Measurements from ENCODE around the gene ART4.
A peak's percentile ranks its signal among the peaks of the same experiment; 100 is the strongest.

The ART4 gene

GRCh38 chr12:14850929-14851663 is 7.8 kb upstream of the ART4 start:
- no peak for DNase-seq

- no peak for DNase-seq
Measured at GRCh38 chr12:14849661-14850060, 6.3 kb upstream of the ART4 start.

GRCh38 chr12:14846876-14847580 is 3.7 kb upstream of the ART4 start:
- DNase-seq: no peak

- no peak for DNase-seq
Measured at GRCh38 chr12:14846042-14846587, 2.8 kb upstream of the ART4 start.

- DNase-seq: peak; percentile 4 to 58
Measured at GRCh38 chr12:14845350-14845750, 2.0 kb upstream of the ART4 start.

DNA sequence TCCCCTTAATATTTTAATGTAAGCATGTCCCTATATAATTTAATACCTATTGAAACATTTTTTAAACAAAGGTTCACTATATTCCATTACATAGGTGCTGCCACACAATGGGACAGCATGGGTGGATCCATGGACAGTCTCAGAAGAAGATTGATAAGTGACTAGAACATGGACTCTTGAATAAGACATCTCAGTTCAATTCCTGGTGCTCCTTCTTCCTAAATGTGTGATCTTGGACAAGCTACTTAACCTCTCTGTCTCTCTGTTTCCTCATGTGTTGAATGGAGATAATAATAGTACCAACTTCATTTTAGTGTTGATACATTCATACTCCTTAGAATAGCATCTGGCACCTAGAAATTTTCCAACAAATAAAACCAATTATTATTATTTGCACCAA is 1.1 kb upstream of the ART4 start:
- no peak for DNase-seq

DNA sequence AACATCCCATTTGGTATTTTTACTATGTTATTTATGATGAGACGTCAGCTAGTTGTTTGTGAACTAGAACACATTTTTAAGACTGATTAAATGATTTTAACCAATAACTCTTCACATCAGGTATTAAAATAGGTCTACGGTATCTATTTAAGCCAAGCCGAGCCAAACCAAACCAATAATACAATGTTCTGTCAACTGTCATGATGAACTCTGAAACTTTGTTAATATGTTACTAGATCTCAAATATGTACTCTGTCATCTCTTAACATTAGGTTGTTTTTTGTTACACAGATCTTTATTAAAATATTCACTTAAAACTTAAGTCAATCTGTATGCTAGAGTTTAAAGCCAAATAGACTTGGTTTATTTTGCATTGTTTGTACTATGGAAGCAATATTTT is 1.0 kb downstream of the ART4 start:
- no peak for DNase-seq

GRCh38 chr12:14841761-14842160 is 1.6 kb downstream of the ART4 start:
- DNase-seq: no peak

- DNase-seq: no peak
Measured at GRCh38 chr12:14840616-14841015, 2.7 kb downstream of the ART4 start.

DNA sequence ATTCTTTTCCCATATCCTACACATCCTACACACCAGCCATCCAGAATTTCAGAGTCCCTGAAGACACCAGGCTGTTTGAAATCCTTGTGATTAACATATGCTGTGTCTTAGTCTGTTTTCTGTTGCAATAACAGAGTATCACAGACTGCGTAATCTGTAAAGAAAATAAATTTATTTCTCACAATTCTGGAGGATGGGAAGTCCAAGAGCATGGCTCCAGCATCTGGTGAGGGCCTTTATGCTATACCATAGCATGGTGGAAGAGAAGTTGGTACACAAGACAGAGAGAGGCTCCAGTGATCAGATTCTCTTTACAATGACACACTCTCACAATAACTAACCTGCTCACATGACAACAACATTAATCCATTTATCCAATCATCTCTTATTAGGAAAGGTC is 4.1 kb downstream of the ART4 start:
- DNase-seq: no peak

- DNase-seq: no peak
Measured at GRCh38 chr12:14836336-14837210, 6.8 kb downstream of the ART4 start.

- DNase-seq: peak in 1 of 2 experiments; percentile 12
Measured at GRCh38 chr12:14834509-14834908, 8.8 kb downstream of the ART4 start.

GRCh38 chr12:14833952-14834351 is 9.4 kb downstream of the ART4 start:
- no peak for DNase-seq

GRCh38 chr12:14833336-14833735 is 10.0 kb downstream of the ART4 start:
- DNase-seq: no peak

GRCh38 chr12:14828892-14829291 is 14.4 kb downstream of the ART4 start:
- peak; percentile 3 to 27 for DNase-seq

DNA sequence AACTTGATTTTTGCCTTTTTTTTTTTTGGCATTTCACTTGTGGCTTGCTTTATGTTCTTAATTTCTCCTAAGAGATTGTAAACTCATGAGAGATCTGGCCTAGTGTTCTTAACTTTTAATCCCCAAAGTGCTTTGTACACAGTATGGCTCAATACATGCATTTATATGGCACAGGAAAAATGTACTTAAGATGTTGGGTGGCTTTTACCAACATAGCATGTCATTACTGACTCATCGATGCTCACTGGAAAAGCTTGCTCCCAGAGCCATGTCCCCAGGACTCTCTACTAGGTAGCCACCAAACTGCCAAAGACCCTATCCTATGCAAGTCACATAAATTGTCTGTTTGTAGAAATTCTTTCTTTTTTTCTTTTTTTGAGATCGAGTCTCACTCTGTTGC is 16.3 kb downstream of the ART4 start:
- no peak for DNase-seq

- no peak for DNase-seq
Measured at GRCh38 chr12:14826491-14826890, 16.8 kb downstream of the ART4 start.

DNA sequence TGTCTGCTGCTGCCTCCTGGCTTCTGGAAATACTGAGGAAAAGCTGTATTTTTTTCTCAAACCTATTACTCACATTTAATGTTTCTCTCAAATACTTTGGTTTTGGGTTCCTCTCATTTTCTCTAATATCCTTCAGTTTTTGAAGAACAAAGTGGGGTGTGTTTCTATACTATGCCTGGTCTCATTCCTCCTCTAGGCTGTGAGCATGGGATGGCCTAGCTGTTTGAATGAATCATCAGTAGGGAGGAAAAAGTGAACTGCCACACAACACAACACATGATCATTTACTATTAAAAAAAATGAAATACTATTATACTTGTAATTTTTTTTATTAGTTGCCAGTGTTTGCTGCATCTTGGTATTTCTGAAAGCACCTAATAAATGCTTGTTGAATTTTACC is 18.1 kb downstream of the ART4 start:
- DNase-seq: no peak

DNA sequence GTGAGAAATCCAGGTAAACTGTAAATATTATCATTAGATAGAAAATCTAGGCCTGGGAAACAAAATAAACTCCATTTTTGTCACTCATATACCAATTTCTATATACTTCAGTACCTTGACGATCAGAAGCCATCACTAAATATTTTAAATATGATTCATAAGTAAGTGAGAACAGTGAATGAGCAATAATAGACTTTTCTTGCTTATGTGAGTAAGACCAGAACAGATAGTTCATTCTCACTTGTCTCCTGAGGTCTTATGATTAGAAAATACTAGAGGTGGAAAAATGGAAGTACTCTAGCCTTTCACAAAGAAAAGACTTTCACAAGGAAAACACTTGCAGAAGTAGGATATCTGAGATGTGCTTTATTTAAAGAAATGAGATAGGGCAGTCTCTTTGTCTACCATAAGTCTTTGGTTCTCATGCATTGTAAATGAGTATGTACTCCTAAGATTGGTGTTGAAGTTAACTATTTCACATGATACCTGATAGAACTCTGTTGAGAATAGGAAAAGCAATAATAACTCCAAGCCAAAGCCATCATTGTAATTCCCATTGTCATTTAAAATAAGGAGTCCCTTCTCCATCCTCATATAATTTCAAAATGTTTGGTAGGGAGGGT is 19.2 kb downstream of the ART4 start:
- no peak for DNase-seq

DNA sequence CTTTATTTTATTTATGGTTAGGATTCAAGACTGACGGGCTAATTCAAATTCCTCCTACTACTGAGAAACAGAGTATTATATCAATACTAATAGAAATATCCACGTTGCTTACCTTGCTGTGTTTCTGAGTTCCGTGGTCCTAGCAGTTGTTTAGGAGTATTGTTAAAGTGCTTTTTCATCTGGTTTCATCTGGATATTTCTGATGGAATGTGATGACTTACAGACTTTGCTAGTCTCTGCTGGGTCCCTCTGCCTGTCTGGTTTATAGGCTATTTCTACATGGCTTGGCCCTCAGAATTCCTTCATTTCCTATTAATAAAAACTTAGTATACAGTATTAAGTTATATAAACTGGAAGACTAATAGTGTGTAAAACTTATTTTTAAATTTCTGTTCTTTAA is 29.3 kb downstream of the ART4 start, which contains the start of gene SMCO3:
Gene SMCO3, minus strand, starts transcription at position 169 of the 400 bp plus-strand sequence. CDS start 7,502 bp downstream, outside the sequence.
- no peak for DNase-seq

DNA sequence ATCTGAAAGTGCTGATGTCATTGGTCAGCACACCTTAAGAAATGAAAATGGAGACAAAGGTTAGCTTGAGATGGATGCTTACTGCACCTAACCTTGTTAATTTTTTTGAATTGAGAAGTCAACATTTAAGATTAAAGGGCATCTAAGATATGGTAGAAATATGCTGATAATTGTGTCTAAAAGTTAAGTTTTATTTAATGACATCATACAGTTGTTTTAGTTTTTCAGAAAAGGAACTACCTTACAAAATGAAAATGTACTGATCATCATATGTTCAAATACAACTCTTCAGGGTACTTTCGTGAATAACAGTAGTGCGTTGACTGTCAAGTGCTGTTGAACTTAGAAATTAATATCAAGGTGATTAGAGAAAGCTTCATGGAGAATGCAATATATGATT is 31.8 kb downstream of the ART4 start:
- DNase-seq: no peak

DNA sequence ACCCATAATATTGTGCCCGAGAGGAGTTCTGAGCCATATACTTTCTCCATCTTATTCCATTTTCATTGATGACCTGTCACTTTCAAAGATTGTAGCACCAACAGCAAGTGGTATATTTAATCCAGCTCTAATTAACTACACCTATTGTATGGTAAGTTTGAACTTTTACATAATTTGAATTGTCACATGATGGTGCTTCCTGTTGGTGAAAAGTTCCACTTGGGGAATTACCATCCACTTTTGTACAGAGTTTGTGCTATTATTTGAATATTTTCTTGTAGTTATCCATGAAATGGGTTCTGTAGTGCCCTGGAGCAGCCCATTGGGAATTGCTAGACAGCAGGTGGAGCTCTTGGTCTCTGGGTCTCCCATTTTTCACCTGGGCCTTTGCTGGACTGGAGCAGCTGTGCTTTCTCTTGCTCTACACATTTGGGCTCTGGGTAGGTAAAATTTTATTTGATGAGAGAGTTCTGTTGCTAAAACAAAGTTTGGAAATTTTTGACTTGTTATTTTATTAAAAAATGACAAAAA is 32.3 kb downstream of the ART4 start:
- peak in 1 of 2 experiments; percentile 33 for DNase-seq

All from NCI-H524 (cell line).